ENCODE data around the gene KRTAP5-7.

Gene KRTAP5-7

GRCh38 chr11:71496421-71496820, 30.6 kb upstream of the KRTAP5-7 start:
- DNase-seq (ENCODE audit: low read depth), result no peak

DNA sequence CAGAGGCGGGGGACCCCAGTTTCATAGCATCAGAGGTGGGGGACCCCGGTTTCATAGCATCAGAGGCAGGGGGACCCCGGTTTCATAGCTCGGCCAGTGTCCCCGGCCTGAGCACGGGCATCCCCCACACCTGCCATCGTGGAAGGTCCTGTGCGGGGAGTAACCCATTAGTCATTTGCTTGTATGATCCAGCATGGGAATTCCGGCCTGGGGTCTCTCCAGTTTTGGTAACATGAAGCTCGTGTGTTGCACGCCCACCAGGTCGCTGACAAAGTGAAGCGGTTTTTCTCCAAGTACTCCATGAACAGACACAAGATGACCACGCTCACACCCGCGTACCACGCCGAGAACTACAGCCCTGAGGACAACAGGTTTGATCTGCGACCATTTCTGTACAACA, 29.0 kb upstream of the KRTAP5-7 start:
- no peak for DNase-seq (ENCODE audit: low read depth)

GRCh38 chr11:71499125-71499524, 27.9 kb upstream of the KRTAP5-7 start:
- DNase-seq (ENCODE audit: low read depth), result no peak

- DNase-seq (ENCODE audit: low read depth), result no peak
These were observed 27.5 kb upstream of the KRTAP5-7 start for GRCh38 chr11:71499546-71499945.

DNA sequence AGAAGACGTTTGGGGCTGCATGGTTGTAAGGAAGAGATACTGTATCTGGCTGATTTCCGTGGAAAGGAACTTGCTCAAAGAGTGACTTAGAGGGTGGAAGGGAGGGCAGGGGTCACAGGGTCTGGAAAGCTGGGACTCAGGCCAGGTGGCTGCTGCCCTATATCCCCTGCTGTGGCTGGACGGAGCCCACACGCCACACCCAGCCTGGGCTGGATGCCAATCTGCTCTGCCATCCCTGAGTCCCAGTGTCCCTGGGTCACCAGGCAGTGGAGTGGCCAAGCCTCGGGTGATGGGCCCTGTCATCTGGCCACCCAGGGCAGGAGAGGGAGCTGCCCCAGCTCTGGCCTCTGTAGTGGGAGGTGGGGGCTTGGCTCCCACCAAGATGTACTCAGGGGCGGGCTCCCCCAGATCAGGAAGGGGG, 26.5 kb upstream of the KRTAP5-7 start:
- no peak for DNase-seq (ENCODE audit: low read depth)

GRCh38 chr11:71501071-71501985, 25.7 kb upstream of the KRTAP5-7 start:
- no peak for DNase-seq (ENCODE audit: low read depth)

GRCh38 chr11:71502026-71502425, 25.0 kb upstream of the KRTAP5-7 start:
- DNase-seq (ENCODE audit: low read depth), result no peak

DNA sequence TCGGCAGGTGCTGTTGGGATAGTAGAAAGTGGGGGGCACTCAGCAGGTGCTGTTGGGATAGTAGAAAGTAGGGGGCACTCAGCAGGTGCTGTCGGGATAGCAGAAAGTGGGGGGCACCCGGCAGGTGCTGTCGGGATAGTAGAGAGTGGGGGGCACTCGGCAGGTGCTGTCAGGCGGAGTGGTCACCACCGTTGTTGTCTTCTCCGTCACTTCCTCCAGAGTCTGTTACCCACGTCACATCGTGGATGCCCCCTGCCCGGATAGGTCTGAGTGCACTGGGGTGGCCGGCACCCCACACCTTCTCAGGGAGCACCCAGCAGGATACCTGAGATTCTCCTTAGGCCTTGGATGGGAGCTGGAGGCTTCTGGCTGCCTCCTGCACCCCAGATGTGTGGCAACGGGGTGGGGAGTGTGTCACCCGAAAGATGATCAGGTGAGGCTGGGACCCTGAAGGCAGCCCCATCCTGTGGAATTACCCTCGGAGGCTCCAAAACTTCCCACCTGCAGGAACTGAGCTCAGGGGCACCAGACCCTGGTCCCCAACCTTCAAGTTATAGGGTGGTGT, 24.1 kb upstream of the KRTAP5-7 start:
- DNase-seq (ENCODE audit: low read depth), result no peak

DNA sequence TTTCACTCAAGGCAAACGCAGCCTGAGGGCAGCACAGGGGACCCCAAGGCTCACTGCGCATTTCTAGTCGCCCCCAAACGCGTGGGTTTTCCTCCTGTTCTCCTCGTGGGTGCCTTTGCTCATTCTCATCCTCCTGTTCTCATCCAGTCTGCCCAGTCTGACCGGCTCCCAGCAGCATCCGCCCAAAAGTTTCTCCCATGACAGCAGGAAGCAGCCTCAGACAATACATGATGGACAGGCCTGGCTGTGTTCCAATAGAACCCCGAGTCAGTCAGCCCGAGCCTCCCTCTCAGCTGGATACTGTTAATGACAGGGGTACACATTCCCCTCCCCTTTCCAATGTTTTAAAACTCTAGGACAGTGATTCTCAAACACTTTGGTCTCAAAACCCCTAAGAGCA, 22.5 kb upstream of the KRTAP5-7 start:
- DNase-seq (ENCODE audit: low read depth), result no peak

DNA sequence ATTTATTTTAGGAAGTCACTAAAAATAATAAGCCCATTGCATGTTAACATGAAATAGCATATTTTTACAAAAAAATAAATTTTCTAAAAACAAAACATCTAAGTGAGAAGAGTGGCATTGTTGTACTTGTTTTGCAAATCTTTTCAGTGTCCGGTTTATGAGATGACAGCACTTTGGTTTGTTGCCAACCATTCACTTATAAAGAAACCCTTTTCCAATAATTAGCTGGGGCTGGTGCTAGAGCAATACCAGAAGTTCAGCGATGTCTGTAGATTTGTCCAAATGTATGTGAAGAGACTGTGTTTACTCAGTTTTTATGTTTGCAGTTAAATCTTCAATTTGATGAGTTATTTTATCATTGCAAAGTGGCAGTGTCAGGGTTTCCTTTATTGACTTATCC, 22.1 kb upstream of the KRTAP5-7 start:
- no peak for DNase-seq (ENCODE audit: low read depth)

DNA sequence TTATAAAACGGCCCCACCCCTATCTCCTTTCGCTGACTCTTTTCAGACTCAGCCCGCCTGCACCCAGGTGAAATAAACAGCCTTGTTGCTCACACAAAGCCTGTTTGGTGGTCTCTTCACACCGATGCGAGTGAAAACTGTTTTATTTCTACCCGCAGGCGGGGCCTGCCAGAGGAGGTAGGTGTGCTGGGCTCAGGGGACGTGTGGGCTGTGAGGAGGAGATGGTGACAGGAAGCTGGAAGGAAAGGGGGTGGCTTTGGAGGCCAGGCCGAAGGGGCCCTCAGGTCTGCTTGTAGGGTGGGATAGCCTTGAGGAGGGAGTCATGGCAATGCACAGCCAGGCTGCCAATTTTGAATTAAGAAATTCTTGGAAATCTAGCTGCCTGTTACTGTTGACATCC, 21.3 kb upstream of the KRTAP5-7 start:
- DNase-seq (ENCODE audit: low read depth), result no peak

DNA sequence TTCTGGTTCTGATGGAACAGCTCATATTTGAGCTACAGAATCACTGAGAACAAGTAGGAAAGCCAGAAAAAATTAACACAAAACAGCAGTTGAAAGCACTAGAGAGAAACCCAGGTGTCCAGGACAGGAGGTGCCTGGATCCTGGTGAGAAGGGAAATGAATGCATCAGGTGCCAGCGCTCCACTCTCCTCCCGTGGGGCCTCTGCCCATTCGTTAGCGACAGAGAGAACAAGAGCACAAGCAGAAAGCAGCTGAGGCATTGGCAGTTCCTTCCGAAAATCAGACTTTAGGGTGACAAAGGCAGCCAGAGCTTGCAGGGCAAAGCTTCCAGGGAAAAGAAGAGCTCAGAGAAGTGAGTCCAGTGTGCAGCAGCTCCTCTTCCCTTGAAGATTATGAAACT, 20.0 kb upstream of the KRTAP5-7 start:
- no peak for DNase-seq (ENCODE audit: low read depth)

GRCh38 chr11:71518506-71519471, 8.3 kb upstream of the KRTAP5-7 start:
- no peak for DNase-seq (ENCODE audit: low read depth)

DNA sequence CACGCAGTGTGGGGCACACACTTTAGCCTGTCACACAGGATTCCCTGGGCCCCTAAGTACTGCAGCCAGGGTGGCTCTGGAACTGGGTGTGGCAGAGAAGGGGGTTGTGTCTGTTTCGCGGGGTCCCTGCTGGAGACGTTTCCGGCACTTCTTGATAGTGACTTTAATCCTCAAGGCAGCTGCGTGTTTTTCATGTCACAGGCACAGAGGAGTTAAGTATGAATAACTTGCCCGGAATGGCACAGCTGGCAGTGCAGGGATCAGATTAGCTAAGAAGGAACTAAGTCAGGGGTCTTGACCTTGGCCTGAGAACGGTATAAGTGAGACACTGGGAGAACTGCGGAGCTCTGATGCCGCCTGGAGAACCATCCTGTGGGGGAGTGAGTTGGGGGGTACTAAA, 7.5 kb upstream of the KRTAP5-7 start:
- no peak for DNase-seq (ENCODE audit: low read depth)

- no peak for DNase-seq (ENCODE audit: low read depth)
These were observed 1.7 kb upstream of the KRTAP5-7 start for GRCh38 chr11:71525188-71525937.

GRCh38 chr11:71525938-71526495, 1.1 kb upstream of the KRTAP5-7 start:
- DNase-seq (ENCODE audit: low read depth), result no peak

DNA sequence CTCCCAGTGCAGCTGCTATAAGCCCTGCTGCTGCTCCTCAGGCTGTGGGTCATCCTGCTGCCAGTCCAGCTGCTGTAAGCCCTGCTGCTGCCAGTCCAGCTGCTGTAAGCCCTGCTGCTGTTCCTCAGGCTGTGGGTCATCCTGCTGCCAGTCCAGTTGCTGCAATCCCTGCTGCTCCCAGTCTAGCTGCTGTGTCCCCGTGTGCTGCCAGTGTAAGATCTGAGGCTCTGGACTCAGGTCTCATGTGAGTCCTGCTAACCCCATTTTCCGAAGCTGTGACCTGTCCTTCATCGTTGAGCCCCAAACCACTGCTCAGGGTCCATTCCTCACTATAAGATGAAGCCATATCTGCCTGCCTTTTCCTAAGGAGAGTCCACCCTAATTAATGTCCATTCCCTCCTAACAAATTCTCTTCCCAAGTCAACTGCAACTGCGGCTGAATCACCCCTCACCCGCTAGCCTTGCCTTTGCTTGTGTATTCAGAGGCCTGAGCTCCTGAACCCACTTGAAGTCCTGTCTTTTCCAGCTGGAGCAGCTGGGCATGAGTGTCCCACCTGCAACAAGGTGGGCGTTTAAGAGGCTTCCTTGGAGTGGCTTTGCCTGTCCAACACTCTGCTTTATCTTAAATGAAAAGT, 626 bp downstream of the KRTAP5-7 start:
- DNase-seq (ENCODE audit: low read depth), result no peak

DNA sequence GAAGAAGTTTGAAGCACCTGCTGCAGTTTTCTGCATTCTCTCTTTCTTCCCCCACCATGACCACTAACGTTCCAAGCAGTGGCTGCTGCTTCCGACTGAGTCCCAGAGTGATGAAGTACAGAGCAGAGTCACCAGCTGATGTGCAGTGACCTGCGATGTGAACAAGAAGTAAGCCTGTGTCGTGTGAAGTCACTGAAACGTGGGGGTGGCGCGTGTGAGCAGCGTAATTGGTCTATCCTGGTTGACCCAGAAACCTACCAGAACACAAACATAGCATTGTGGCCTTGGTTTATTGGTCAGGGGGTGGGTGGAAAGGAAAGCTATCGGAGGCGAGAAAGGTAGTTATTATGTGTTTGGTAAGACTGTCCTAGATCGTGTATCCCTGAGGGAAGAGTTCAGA, 3.5 kb downstream of the KRTAP5-7 start:
- DNase-seq (ENCODE audit: low read depth), result no peak

GRCh38 chr11:71532036-71532610, 5.1 kb downstream of the KRTAP5-7 start:
- DNase-seq (ENCODE audit: low read depth), result no peak

Data from ELR (cell line).